HG02938 (cell line): ENCODE results near the gene MLNR.
A peak's percentile ranks its signal among the peaks of the same experiment; 100 is the strongest.

Experiments used
- ATAC-seq: cut with Tn5 transposase; IDR thresholded peaks from one replicate; pipeline ENCODE4 v1.9.1; 2021; ENCODE audit warnings: mild to moderate bottlenecking, moderate library complexity; ENCODE audit not compliant: unreplicated experiment

MLNR gene

GRCh38 chr13:49225223-49226042 lies 5.3 kb downstream of the MLNR start:
- no peak for ATAC-seq

- no peak for ATAC-seq
Observed at GRCh38 chr13:49226613-49227012, 6.5 kb downstream of the MLNR start.

- no peak for ATAC-seq
Observed at GRCh38 chr13:49234741-49235140, 14.6 kb downstream of the MLNR start.

GRCh38 chr13:49235856-49236431 lies 15.8 kb downstream of the MLNR start:
- ATAC-seq = no peak

- no peak for ATAC-seq
Observed at GRCh38 chr13:49238621-49239020, 18.5 kb downstream of the MLNR start.

GRCh38 chr13:49240017-49240416 lies 19.9 kb downstream of the MLNR start:
- ATAC-seq = no peak

GRCh38 chr13:49241296-49241695 lies 21.2 kb downstream of the MLNR start:
- no peak for ATAC-seq

GRCh38 chr13:49245101-49245500 lies 25.0 kb downstream of the MLNR start:
- no peak for ATAC-seq

GRCh38 chr13:49246850-49247642 lies 26.9 kb downstream of the MLNR start:
- peak; percentile 36 for ATAC-seq

GRCh38 chr13:49247643-49248621 lies 27.8 kb downstream of the MLNR start, which contains the start of gene CDADC1:
CDADC1 (plus strand) TSS chr13:49247925; CDS start chr13:49248038, 113 bp downstream.
- ATAC-seq = peak; percentile 90

GRCh38 chr13:49248622-49249002 lies 28.5 kb downstream of the MLNR start:
- ATAC-seq = peak; percentile 8

GRCh38 chr13:49251326-49251725 lies 31.2 kb downstream of the MLNR start:
- ATAC-seq = no peak

GRCh38 chr13:49253310-49253709 lies 33.2 kb downstream of the MLNR start:
- no peak for ATAC-seq

GRCh38 chr13:49254007-49254406 lies 33.9 kb downstream of the MLNR start:
- ATAC-seq = no peak

- no peak for ATAC-seq
Observed at GRCh38 chr13:49256841-49257240, 36.7 kb downstream of the MLNR start.

GRCh38 chr13:49258089-49258796 lies 38.1 kb downstream of the MLNR start:
- ATAC-seq = no peak

GRCh38 chr13:49259586-49259985 lies 39.4 kb downstream of the MLNR start:
- ATAC-seq = no peak

GRCh38 chr13:49262634-49263033 lies 42.5 kb downstream of the MLNR start:
- no peak for ATAC-seq

GRCh38 chr13:49265822-49266221 lies 45.7 kb downstream of the MLNR start:
- ATAC-seq = no peak

GRCh38 chr13:49271264-49271663 lies 51.1 kb downstream of the MLNR start:
- no peak for ATAC-seq
